ENCODE data around the gene CHI3L1. TPM values are rescaled to one million over a fixed set of nuclear protein-coding genes. Genes with fewer than 3 reads are reported as not detected.

The CHI3L1 gene
- total and polyA plus RNA-seq, 2 donors from 2014 or later: 49.5 to 96.6 TPM

GRCh38 chr1:203187689-203188264, 1.3 kb upstream of the CHI3L1 start:
- Histone ChIP-seq H3K9me3 (ENCODE audit: control insufficient read depth in 2 of 3, insufficient read depth in 1 of 3, low read length in 3 of 3) (no peaks in the 10 kb centered on the region), H3K36me3 (ENCODE audit: control insufficient read depth in 2 of 3, insufficient read depth in 3 of 3, low read length in 3 of 3) (no peaks in the 10 kb centered on the region), H3K4me3 (ENCODE audit: low read length in 3 of 3) (no peak overlapping the region), H3K9ac (ENCODE audit: low read length in 3 of 3) (peak overlapping the region in 1 of 3 donors; percentile 38), H3K4me1 (ENCODE audit: control insufficient read depth in 2 of 3, insufficient read depth in 2 of 3, low read depth in 1 of 3, low read length in 3 of 3) (peaks cover 0 to 4% (median 3%) of the 10 kb centered on the region in 3 donors), H3K27ac (ENCODE audit: low read depth in 2 of 2, low read length in 2 of 2) (peak overlapping the region; percentile 24 to 34), H3K27me3 (ENCODE audit: control insufficient read depth, insufficient read depth, low read length) (no peaks in the 10 kb centered on the region)
- no peak for TF ChIP-seq CTCF (IDR thresholded peaks at IDR 0.05; ENCODE audit: borderline replicate concordance, extremely low read depth, insufficient read depth)
- intact Hi-C loops (cut with DNase I): no loop called here
- DNase-seq: no peak
- FAIRE-seq: no peak

- peaks cover 0 to 4% (median 3%) of the 10 kb centered on the region in 3 donors for H3K4me1 ChIP-seq (ENCODE audit: control insufficient read depth in 2 of 3, insufficient read depth in 2 of 3, low read depth in 1 of 3, low read length in 3 of 3)
- DNase-seq (no peak), FAIRE-seq (no peak)
- no peak for TF ChIP-seq CTCF (IDR thresholded peaks at IDR 0.05; ENCODE audit: borderline replicate concordance, extremely low read depth, insufficient read depth)
- intact Hi-C loops (cut with DNase I): no loop called here
- H3K27me3 ChIP-seq (ENCODE audit: control insufficient read depth, insufficient read depth, low read length): no peaks in the 10 kb centered on the region
- peak overlapping the region in 1 of 3 donors; percentile 38 for H3K9ac ChIP-seq (ENCODE audit: low read length in 3 of 3)
- no peak overlapping the region for H3K4me3 ChIP-seq (ENCODE audit: low read length in 3 of 3)
- H3K27ac ChIP-seq (ENCODE audit: low read depth in 2 of 2, low read length in 2 of 2): peak overlapping the region; percentile 24 to 34
- no peaks in the 10 kb centered on the region for H3K9me3 ChIP-seq (ENCODE audit: control insufficient read depth in 2 of 3, insufficient read depth in 1 of 3, low read length in 3 of 3)
- no peaks in the 10 kb centered on the region for H3K36me3 ChIP-seq (ENCODE audit: control insufficient read depth in 2 of 3, insufficient read depth in 3 of 3, low read length in 3 of 3)
Measured at GRCh38 chr1:203187304-203187685, 791 bp upstream of the CHI3L1 start.

- Histone ChIP-seq H3K4me3 (ENCODE audit: low read length in 3 of 3) (no peak overlapping the region), H3K36me3 (ENCODE audit: control insufficient read depth in 2 of 3, insufficient read depth in 3 of 3, low read length in 3 of 3) (no peaks in the 10 kb centered on the region), H3K27me3 (ENCODE audit: control insufficient read depth, insufficient read depth, low read length) (no peaks in the 10 kb centered on the region), H3K9ac (ENCODE audit: low read length in 3 of 3) (no peak overlapping the region), H3K9me3 (ENCODE audit: control insufficient read depth in 2 of 3, insufficient read depth in 1 of 3, low read length in 3 of 3) (no peaks in the 10 kb centered on the region), H3K27ac (ENCODE audit: low read depth in 2 of 2, low read length in 2 of 2) (no peak overlapping the region), H3K4me1 (ENCODE audit: control insufficient read depth in 2 of 3, insufficient read depth in 2 of 3, low read depth in 1 of 3, low read length in 3 of 3) (peaks cover 0 to 4% (median 3%) of the 10 kb centered on the region in 3 donors)
- no peak for TF ChIP-seq CTCF (IDR thresholded peaks at IDR 0.05; ENCODE audit: borderline replicate concordance, extremely low read depth, insufficient read depth)
- no peak for DNase-seq
- intact Hi-C loops (cut with DNase I): no loop called here
- no peak for FAIRE-seq
Measured at GRCh38 chr1:203186091-203186445, 436 bp downstream of the CHI3L1 start.

- no peak overlapping the region for H3K4me3 ChIP-seq (ENCODE audit: low read length in 3 of 3)
- H3K4me1 ChIP-seq (ENCODE audit: control insufficient read depth in 2 of 3, insufficient read depth in 2 of 3, low read depth in 1 of 3, low read length in 3 of 3): peaks cover 0 to 4% (median 3%) of the 10 kb centered on the region in 3 donors
- no peak for FAIRE-seq
- DNase-seq: no peak
- TF ChIP-seq CTCF (IDR thresholded peaks at IDR 0.05; ENCODE audit: borderline replicate concordance, extremely low read depth, insufficient read depth): no peak
- H3K9me3 ChIP-seq (ENCODE audit: control insufficient read depth in 2 of 3, insufficient read depth in 1 of 3, low read length in 3 of 3): no peaks in the 10 kb centered on the region
- intact Hi-C loops (cut with DNase I): no loop called here
- H3K27me3 ChIP-seq (ENCODE audit: control insufficient read depth, insufficient read depth, low read length): no peaks in the 10 kb centered on the region
- no peak overlapping the region for H3K27ac ChIP-seq (ENCODE audit: low read depth in 2 of 2, low read length in 2 of 2)
- H3K36me3 ChIP-seq (ENCODE audit: control insufficient read depth in 2 of 3, insufficient read depth in 3 of 3, low read length in 3 of 3): no peaks in the 10 kb centered on the region
- H3K9ac ChIP-seq (ENCODE audit: low read length in 3 of 3): no peak overlapping the region
Measured at GRCh38 chr1:203185585-203185984, 919 bp downstream of the CHI3L1 start.
